ENCODE measurements around the gene PRPH2. TPM values are rescaled to one million over a fixed set of nuclear protein-coding genes. Genes with fewer than 3 reads are reported as not detected.

The PRPH2 gene
- total RNA-seq, 6 experiments from 2014 or later, result 0.19 to 2.0 (median 0.37) TPM

DNA sequence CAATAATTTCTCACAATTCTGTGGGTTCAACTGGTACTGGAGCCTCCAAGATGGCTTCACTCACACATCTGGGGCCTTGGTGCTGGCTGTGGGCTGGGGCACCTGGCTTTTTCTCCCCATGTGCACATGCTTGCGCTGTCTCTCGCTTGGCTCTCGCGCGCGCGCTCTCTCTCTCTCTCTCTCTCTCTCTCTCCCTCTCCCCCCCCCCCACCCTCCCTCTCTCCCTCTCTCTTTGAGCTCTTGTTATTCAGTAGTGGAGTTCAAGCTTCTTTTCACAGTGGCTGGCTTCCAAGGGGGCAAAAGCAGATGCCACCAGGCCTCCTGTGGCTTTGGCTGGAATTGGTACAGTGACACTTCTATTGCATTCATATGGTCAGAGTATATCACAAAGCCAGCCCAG is 34.3 kb upstream of the PRPH2 start:
- Mint-ChIP-seq H3K36me3 (ENCODE audit: low read depth) (0 out of 2 replicates have a peak, but pooled peaks cover 4% of the 10 kb centered on the region), H3K27me3 (ENCODE audit: insufficient read depth) (peaks cover 1% of the 10 kb centered on the region; the same call in 1 of the 2 replicates)

DNA sequence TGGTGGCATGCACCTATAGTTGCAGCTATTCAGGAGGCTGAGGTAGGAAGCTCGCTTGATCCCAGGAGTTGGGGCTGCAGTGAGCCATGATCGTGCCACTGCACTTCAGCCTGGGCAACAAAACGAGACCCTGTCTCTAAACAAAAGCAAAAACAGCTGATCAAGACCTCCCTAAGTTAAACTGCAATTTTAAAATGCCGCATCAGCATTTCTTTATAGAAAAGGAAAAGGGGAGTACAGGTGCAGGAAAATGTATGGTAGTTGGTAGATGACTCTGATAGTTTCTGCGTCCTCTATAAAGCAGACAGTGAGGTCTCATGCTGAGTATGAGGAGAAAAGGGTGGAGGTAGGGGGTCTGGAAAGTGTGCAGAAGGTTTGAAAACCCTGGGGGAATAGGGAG is 32.4 kb upstream of the PRPH2 start:
- H3K27me3 Mint-ChIP-seq (ENCODE audit: insufficient read depth), result peaks cover 1% of the 10 kb centered on the region; the same call in 1 of the 2 replicates
- no peaks in the 10 kb centered on the region for H3K9me3 Mint-ChIP-seq
- H3K4me1 Mint-ChIP-seq (ENCODE audit: low read depth), result no peaks in the 10 kb centered on the region
- no peak overlapping the region for H3K27ac Mint-ChIP-seq
- TF ChIP-seq, protein P1, sequence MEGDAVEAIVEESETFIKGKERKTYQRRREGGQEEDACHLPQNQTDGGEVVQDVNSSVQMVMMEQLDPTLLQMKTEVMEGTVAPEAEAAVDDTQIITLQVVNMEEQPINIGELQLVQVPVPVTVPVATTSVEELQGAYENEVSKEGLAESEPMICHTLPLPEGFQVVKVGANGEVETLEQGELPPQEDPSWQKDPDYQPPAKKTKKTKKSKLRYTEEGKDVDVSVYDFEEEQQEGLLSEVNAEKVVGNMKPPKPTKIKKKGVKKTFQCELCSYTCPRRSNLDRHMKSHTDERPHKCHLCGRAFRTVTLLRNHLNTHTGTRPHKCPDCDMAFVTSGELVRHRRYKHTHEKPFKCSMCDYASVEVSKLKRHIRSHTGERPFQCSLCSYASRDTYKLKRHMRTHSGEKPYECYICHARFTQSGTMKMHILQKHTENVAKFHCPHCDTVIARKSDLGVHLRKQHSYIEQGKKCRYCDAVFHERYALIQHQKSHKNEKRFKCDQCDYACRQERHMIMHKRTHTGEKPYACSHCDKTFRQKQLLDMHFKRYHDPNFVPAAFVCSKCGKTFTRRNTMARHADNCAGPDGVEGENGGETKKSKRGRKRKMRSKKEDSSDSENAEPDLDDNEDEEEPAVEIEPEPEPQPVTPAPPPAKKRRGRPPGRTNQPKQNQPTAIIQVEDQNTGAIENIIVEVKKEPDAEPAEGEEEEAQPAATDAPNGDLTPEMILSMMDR (IDR thresholded peaks at IDR 0.05), result no peak
- 0 out of 2 replicates have a peak, but pooled peaks cover 4% of the 10 kb centered on the region for H3K36me3 Mint-ChIP-seq (ENCODE audit: low read depth)
- no peak for DNase-seq
- H3K4me3 Mint-ChIP-seq, result no peak overlapping the region

More for the DNA sequence above, 34.3 kb upstream of the PRPH2 start:
- no peak overlapping the region for H3K4me3 Mint-ChIP-seq
- DNase-seq, result no peak
- TF ChIP-seq, protein P1 (IDR thresholded peaks at IDR 0.05), result no peak
- no peaks in the 10 kb centered on the region for H3K4me1 Mint-ChIP-seq (ENCODE audit: low read depth)
- no peak overlapping the region for H3K27ac Mint-ChIP-seq
- H3K9me3 Mint-ChIP-seq, result no peaks in the 10 kb centered on the region

DNA sequence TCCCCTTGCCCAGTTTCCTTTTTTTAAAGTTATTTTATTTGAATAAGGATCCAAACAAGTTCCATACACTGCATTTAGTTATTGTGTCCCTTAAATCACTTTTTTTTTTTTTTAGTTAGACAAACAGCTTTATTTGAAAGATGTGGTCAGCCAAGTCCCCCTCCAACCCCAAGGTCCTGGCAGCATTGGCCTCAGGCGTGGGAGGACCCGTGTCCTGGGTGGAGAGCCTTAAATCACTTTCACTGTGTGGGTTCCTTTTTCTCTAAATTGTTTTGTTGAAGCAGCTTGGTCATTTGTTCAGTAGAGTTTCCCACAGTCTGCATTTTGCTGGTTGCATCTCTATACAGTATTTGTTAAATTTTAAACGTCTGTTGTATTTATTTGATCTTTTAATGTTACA is 28.7 kb upstream of the PRPH2 start:
- Mint-ChIP-seq H3K4me3 (no peak overlapping the region), H3K4me1 (ENCODE audit: low read depth) (peaks cover 20% of the 10 kb centered on the region), H3K27ac (no peak overlapping the region), H3K9me3 (no peaks in the 10 kb centered on the region), H3K36me3 (ENCODE audit: low read depth) (peaks cover 4% of the 10 kb centered on the region; the same call in 1 of the 2 replicates), H3K27me3 (ENCODE audit: insufficient read depth) (peaks cover 1% of the 10 kb centered on the region; the same call in 1 of the 2 replicates)
- DNase-seq, result no peak
- TF ChIP-seq, protein P1 (IDR thresholded peaks at IDR 0.05), result no peak

DNA sequence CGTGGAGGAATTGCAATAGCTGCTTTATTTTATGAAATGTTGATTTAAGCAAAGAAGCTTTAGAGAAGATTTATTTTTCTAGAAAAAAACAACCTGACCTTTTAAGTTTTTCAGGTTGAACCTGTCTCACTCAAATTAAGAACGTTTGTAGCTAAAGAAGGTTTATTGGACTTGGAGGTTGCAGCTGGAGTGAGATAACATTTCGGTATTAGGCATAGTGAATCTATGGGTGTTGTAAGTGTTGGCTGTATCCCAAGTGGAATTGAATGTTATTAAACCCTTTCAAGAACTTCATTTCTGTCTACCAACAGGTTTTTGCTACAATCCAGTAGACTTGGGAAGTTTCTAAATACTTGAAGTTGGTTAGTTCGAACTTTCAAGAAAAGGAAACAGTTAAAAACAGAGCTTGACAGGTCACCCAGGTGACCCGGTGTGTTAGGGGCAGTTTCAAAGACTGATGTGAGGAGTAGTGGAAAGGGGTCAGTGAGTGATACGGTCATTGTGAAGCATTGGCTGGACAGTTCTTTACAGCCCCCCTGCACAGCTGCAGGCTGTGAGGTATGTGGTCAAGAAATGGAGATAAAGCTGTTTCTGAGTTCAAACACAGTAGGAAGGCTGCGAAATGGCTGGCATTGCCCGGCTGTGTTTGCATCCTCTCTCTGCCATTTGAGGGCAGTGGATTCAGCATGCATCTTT is 26.0 kb upstream of the PRPH2 start:
- Mint-ChIP-seq H3K4me1 (ENCODE audit: low read depth) (peaks cover 30% of the 10 kb centered on the region), H3K4me3 (peak overlapping the region; percentile 93), H3K27me3 (ENCODE audit: insufficient read depth) (peaks cover 1% of the 10 kb centered on the region; the same call in 1 of the 2 replicates), H3K9me3 (no peaks in the 10 kb centered on the region), H3K36me3 (ENCODE audit: low read depth) (peaks cover 15% of the 10 kb centered on the region), H3K27ac (peak overlapping the region; percentile 91)
- TF ChIP-seq, protein P1 (IDR thresholded peaks at IDR 0.05), result no peak
- DNase-seq, result no peak

DNA sequence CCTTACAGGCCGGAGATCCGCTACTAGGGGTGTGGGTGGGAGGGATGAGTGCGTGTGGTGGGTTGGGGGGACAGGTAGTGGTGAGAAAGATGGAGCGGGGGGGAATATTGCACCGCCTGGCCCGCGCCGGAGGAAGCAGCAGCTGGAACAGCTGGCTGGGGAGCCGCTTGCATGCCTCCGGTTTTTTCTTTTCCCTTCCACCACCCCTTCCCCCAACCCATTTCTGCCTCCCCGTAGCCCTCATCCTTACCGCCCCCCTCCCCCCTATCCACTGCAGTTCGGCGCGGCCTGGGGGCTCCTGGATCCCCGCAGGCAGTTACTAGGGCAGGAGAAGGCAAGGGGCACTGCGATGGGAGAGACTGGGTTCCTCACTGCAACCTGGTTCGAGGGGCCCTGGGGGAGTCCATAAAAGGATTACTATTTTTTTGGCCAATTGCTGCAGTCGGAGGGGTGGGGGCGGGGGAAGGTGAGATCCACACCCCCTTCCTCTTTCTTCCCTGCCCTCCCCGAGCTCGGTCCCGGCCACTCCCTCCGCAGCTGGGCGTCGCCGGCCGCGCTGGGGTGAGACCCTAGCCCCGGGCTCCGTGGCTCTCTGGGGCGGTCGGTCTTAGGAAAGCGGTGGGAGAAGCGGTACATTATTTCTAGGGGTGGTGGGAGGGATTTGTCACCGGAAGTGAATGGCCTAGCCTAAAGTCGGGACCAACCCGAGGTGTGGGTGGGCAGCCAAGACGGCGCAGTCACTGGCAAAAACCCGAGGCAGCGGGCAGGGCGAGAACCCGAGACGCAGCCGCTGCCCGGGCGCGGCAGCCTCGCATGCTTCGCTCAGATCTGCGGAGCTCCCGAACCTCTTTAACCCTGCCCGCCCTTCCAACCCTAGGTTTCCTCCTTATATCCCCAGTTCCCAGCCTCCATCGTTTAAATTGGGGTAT is 24.3 kb upstream of the PRPH2 start:
- H3K4me3 Mint-ChIP-seq, result peak overlapping the region; percentile 93
- peak; percentile 80 for DNase-seq
- H3K4me1 Mint-ChIP-seq (ENCODE audit: low read depth), result peaks cover 39% of the 10 kb centered on the region
- TF ChIP-seq, protein P1 (IDR thresholded peaks at IDR 0.05), result no peak
- H3K27me3 Mint-ChIP-seq (ENCODE audit: insufficient read depth), result no peaks in the 10 kb centered on the region
- peaks cover 12% of the 10 kb centered on the region for H3K36me3 Mint-ChIP-seq (ENCODE audit: low read depth)
- H3K27ac Mint-ChIP-seq, result peak overlapping the region; percentile 91
- H3K9me3 Mint-ChIP-seq, result no peaks in the 10 kb centered on the region
